Measurements from ENCODE around the gene BRD4.

Gene BRD4

DNA sequence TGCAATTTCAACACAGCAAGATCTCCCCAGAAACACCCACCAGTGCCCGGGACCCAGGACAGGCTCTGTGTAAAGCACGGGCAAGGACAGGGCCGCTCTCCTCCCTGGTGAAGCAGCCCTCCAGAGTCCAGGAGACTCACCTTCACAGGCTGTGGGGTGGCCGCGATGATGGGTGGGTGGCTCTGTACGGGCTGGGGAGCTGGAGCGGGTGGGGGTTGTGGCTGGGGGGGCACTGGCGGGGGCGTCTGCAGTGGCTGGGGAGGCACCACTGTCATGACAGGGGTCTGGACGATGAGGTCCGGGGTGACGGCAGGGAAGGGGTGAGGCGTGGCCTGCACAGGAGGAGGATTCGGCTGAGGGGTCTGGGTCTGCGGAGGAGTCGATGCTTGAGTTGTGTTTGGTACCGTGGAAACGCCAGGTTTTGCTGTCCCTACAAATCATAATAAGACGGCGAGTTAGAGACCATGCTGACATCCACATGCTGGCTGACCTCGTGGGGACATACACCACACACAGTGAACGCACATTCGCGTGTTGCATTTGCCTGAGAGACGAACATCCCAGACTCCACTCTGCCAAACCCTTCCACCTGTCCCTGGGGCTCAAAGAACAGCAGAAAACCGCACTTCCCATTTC lies 67.0 kb downstream of the BRD4 start:
- no peak for DNase-seq (ENCODE audit: low spot score)

DNA sequence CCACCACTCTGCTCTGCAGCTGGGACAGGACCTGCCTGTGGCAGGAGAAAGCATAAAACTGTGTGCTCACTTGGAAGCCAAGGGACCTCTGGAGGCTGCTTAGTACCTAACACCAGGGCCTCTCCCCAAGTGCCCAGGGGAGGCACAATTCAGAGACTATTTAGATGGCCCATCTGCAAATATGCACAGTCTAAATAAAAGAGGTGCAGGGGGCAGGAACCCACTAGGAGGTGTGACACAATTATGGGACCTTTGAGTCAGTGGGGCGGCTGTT lies 67.5 kb downstream of the BRD4 start:
- DNase-seq (ENCODE audit: low spot score) = no peak

DNA sequence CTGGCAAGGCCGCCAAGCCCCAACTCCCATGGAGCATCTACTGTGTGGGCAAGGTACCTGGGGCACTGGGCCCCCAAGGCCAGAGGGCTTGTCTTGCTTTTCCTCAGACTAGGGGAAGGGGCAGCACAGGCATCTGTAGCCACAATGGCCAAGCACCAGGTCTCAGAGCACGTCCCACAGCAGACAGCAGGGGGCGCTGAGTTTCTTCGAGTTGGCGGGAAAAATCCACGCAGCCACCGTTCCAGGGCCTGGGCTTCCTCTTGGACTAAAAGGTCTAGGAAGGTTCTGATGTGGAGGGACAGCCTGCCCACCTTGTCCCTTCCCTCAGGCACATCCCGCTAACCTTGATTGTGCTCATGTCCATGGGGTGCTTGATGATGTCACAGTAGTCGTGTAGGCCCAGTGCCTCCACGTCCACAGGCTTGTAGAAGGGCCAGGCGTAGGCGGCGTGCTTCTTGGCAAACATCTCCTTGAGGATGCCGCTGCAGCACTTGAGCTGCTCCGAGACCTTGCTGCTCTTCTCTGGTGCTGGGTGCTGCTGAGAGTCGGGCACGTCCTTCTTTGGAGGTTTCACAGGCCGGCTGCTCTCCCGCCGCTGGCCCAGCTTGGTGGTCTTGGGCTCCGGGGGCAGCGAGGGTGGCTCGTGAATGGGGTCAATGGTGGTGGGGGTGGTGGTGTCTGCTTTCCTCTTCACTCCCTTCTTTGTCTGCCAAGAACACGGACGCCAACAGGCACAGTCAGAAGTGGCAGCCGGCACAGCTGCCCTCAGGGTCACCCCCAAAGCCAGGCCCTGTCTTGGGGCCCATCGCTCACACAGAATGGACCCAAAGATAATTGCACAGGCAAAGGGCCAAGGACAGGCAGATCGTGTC lies 68.0 kb downstream of the BRD4 start:
- DNase-seq (ENCODE audit: low spot score) = peak; percentile 74

DNA sequence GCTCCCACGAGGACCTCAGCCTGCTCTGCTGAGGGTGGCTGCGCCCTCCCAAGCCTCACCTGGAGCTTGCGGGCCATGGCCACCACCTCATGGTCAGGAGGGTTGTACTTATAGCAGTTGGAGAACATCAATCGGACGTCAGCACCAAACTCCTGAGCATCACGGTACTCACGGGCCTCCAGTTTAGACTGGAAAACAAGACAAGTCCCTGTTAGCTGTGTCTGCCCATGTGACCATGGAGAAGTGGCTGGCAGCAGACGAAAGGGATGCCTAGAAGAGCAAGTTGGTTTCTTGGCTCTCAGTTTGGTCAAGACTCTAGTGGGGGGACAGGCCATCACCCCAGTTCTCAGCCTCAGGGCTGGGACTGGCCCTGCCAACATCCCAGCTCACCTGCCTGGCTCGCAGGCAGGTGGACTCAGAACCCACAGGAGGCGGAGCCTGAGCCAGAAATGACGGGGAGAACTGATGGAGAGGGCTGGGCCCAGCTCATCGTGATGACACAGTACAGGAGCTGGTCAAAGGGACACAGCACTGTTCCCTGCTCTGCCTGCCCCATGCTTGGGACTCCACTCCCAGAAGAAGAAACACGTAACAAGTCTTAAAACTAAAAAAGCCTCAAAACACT lies 68.9 kb downstream of the BRD4 start:
- no peak for DNase-seq (ENCODE audit: low spot score)

DNA sequence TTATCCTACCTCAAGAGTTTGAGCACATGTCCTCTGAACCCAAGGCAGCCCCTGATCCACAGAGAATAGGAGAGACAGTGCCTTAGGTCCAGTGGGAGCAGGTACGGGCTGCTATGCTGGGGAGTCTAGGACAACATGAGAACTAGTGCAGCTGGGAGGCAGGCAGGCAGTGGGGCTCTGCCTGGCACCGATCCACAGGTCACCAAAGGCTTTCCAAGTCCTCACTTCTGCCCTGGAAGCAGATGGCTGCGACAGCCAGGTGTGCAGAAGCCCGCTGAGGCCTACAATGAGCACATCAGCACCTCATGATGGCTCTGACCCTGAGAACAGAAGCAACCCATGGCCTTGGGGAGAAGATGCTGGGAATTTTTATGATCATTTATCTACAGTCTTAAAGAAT lies 70.3 kb downstream of the BRD4 start:
- no peak for DNase-seq (ENCODE audit: low spot score)

DNA sequence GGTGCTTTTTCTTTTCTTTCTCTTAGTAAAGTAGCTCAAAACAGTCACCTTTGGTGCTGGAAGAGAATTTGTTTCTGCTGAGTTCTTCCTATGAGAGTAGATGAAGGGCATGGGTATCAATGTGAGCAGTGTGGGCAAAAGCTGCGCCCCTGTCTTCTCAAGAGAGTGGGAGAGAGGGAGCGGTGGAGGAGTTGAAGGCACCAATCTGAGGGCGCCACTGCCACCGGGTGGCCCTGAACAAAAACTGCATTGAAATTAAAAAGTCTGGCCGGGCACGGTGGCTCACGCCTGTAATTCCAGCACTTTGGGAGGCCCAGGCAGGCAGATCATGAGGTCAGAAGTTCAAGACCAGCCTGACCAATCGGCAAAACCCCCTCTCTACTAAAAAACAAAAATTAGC lies 71.4 kb downstream of the BRD4 start:
- no peak for DNase-seq (ENCODE audit: low spot score)

DNA sequence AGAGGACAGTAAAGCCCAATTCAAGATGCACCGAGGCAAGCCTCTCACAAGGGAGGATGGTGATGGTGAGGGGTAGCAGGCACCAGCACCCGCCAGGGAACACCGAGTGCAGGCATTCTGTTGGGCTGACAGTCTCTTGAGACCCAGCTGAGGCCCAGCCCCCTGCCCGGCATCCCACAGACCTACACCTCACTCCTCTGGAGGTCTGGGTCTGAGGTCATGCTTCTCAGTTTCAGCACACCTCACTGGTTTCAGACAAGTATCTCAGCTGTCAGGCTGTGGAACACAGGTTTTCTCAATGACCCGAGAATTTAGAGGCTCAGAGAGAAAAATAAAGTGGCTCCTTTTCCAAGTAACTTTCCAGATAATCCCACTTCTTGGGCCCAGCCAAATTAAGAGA lies 72.4 kb downstream of the BRD4 start:
- DNase-seq (ENCODE audit: low spot score) = no peak

DNA sequence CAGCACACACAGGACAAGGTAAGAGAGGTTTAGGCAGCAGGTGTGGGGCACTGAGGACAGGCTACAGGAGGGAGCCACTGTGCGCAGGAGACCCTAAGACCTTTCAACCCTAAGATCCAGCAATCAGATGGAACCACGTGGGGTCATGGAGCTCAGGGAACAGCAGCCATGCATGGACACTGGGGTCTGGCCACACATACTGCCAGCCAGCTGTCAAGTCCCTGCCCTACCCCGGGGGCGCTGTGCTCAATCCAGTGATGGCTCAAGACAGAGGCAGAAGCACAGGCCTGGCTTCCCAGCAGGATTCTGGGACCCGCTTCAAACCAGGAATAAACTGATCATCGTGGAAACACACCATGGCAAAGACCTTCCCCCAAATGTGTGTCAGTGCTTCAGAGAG lies 74.6 kb downstream of the BRD4 start:
- no peak for DNase-seq (ENCODE audit: low spot score)

DNA sequence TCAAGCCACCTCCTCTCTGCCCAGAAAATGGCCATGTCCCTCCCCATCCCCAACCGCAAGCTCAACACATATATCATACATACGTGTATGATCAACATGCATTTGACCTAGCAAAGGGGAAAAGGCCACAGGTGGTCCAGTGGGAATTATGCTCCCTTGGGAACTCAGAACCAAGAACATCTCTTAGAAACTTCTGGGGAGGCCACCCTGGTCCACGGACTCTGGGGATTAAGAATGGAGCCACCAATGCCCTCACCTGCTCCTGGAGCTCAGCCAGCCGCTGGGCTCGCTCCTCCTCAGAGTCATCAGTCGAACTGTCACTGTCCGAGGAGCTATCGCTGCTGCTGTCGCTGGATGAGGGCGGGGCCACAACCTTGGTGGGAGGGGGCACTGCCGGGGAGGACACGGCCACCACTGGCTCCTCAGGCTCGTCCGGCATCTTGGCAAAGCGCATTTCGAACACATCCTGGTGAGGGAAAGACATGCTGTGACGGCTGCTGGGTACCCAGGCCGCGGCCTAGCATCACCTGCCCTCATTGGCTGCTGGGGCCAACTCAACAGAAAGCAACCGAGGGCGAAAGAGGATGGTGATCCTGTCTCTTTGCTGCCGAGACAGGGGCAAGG lies 75.5 kb downstream of the BRD4 start:
- no peak for DNase-seq (ENCODE audit: low spot score)

DNA sequence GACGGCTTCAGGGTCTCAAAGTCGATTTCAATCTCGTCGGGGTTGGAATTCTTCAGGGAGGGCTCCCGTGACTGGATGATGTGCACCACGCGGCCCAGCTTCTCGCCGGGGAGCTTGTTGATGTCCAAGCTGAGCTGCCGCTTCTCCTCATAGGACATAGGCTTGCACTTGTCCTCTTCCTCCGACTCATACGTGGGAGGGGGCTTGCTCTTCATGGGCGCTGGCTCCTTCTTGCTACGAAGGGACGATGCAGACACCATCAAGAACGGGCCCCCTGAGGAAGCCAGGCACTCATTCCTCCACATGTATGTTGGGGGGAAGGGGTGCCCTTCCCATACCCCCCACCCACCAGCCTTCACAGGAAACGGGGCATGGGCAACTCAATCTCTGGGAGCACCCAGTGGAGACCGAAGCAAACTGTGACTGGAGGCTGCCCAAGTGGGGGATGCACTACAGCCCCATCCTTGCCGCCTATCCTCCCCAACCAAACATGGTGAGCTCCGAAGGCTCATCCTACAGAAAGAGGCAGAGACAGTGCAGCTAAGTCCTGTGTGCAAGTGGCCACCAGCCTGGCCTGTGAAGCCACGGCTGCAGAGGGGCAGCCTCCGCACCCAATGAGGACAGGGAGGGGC lies 76.9 kb downstream of the BRD4 start:
- DNase-seq (ENCODE audit: low spot score) = no peak

DNA sequence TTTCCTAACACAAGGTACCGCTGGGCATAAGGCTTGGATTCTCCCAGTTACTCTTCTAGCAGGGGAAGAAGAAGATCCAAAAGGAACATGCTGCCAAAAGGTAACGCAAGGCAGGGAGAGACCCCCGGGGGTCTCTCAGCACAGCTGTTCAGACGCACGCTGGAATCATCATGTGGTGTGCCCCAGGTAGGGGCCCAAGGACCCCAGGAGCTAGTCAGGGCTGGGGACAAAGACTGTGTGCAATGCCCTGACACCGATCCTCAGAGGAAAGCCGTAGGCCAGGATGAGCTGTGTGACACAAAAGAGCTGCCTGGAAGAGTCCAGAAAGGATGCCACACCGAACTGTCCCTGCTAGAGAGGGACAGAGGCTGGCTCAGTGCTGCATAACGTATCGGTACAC lies 77.8 kb downstream of the BRD4 start:
- no peak for DNase-seq (ENCODE audit: low spot score)

DNA sequence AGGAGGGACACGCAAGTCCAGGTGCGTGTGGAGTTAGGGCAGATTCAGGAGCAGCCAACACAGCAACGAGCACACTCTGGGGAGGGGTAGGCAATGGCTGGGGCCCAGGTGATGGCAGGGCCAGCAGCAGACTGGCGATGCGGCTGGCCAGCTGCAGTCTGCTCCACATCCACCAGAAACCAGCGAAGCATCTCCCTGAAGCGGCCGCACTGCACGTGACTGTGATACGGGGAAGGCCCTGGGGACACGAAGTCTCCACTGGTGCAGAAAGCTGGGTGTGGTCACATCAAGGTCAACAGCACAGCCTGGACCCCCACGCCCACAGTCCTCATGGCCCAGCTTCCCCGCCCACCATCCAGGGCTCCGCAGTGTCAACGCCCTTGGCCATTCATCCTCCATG lies 78.8 kb downstream of the BRD4 start:
- no peak for DNase-seq (ENCODE audit: low spot score)

DNA sequence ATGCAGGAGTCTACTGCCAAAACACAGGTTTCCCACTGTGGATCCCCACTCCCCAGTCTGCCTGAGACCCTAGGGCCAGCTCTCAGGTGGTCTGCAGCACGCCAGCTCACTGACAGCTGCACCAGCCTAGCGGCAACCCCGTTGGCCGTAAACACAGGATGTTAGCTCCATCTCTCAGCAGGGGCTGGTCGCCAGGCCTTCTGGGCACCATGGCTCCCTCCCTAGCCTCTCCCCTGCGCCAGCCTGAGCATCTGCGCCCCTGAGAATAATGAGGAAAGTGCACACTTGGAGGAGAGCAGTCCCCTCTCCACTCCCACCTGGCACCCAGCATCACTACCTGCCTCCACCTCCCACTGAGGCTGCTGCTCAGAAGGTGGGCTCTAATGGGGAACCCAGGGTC lies 79.3 kb downstream of the BRD4 start:
- DNase-seq (ENCODE audit: low spot score) = no peak

DNA sequence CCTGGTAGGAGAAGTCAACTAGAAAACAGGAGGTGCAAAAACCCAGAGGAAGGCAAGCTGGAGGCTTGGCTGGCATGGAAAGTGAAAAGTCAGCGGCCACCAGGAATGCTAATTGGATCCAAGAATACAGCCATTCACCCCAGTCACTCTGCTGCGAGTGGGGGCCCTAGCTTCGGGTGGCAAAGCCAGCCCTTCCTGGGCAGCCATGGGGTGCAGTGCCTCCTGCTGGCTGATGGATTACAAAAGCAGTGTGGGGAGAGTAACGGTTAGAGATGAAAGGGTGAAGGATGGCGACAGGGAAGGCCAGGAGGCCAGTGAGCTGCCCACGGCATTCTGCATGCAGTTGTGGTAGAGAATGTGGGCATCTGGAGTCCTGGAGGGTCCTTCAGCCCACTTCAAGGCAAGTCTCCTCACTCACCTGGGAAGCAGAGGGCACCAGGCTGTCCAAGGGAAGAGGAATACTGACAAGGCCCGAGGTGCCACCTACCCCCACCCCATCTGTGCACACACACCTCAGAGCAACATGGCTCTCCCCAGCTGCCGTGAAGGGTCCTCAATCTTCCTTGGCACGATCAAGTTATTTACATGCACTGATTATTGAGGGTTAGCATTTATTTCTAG lies 79.8 kb downstream of the BRD4 start:
- peak; percentile 71 for DNase-seq (ENCODE audit: low spot score)

DNA sequence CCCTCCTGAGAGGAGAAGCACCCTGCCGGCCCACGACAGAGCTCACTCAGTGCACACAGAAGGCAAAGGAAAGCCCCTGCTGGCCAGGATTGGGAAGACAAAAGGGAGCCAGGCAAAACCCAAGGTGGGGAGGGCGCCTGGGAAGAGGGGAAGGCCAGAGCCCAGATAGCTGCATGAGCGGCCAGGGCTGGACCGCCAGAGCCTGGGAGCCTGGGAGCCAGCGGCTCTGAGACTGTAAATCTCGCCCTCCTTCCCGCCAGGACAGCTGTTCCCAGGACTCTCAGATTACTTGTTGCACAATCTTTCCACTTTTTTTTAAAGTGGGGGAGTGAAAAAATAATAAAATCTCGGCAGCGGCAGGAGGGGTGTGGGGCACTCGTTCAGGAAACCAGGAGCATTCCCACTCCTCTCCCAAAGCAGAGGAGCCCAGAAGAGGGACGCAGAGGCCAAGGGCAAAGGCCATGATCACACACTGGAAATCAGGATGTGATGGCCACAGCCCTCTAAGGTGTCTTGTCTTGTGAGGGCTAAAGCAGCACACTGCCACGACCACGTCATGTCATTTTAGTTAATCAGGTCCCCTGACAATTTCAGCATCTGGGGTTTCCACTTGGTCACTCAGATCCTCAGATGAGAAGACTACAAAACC lies 80.5 kb downstream of the BRD4 start:
- DNase-seq (ENCODE audit: low spot score) = no peak

DNA sequence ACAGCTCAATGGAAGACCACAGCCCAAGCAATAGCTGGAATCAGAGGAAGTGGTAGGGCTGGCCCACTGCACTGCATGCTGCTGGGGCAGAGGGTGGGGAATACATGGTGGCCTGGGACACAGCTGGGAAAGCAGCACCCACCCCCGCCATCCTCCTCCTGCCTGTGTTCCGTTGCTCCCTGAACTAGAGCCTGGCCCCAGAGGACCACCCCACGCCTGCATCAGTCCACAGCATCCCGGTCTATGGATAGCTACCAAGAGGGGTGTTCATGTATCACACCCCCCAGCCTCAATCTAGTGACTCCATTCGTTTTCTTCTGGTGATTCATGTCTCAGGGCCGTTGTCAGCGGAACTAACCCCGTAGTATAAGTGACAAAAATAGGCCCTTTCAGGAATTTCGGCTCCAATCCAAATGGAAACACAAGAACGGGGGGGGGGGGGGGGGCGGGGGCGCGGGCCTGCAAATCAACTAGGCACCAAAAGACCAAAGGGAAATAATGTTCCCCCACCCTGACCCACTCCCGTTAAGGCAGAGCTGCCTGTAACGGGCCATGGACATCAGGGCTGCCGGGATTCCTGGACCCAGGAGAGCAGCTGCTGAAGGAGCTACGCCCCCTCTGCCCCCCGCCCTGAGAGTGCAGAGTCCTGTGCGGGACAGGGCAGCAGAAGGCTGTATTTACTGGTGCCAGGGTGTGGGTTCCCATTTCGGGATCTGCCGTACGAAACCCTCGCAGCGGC lies 81.2 kb downstream of the BRD4 start:
- no peak for DNase-seq (ENCODE audit: low spot score)

DNA sequence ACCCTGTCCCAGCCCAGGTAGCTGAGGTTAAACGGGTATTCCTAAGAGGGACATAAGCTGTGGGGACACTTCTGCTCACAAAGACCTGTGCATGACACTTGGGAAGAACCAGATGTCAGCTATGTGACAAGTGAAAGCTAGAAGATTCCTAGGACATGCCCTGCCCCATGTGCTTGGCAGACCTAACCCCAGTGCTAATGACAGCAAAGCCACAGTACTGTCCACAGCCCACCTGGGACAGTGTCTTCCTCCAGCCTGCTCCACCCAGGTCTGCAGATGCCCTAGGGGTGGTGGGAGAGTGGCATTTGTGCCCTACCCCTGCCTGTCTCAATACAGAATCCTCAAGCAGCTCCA lies 81.7 kb downstream of the BRD4 start:
- no peak for DNase-seq (ENCODE audit: low spot score)

DNA sequence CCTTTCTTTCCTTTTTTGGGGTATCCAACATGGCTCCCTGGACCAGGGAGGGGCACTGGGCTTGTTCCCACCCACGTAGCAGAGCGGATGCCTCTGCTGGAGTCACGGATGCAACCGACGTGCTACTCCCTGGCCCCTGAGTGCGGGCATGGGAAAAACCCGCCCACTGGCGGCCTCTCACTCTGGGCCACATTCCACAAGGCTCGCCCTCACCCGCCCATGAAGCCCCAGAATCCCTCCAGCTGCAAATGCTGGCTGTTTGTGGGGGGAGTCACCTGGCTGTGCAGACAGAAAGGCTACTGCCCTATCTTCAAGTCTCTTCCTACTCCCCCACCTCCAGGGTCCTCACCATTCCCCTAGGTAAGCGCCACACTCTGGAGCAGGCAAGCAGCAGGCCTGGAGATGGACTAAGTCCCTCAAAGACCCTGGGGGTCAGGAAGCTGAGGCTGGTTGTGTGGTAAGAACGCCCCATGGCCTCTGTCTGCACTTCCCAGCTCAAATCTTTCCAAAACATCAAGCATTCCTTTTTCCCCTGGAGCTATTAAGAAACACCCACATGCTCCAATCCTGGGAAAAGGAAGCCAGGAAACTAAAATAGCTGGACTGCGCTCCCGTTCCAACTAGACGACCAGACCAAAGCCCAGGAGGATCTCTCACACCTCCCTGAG lies 82.2 kb downstream of the BRD4 start:
- no peak for DNase-seq (ENCODE audit: low spot score)

DNA sequence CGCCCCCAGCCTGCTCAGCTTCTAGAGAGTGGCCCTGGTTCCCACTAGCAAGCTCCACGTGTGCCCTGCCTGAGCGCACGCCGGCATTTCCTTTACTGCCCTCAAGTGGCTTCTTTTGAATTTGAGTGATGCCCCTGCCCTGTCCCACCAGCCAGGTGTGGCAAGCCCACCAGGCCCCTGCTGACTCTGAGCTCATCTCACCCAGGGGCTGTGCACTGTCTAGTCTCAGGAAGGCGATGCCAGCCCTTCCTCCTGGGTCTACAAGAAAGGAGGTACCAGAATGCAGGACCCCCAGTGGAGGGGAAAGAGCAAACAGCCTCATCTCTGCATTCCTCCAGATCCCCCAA lies 82.8 kb downstream of the BRD4 start:
- DNase-seq (ENCODE audit: low spot score) = no peak

DNA sequence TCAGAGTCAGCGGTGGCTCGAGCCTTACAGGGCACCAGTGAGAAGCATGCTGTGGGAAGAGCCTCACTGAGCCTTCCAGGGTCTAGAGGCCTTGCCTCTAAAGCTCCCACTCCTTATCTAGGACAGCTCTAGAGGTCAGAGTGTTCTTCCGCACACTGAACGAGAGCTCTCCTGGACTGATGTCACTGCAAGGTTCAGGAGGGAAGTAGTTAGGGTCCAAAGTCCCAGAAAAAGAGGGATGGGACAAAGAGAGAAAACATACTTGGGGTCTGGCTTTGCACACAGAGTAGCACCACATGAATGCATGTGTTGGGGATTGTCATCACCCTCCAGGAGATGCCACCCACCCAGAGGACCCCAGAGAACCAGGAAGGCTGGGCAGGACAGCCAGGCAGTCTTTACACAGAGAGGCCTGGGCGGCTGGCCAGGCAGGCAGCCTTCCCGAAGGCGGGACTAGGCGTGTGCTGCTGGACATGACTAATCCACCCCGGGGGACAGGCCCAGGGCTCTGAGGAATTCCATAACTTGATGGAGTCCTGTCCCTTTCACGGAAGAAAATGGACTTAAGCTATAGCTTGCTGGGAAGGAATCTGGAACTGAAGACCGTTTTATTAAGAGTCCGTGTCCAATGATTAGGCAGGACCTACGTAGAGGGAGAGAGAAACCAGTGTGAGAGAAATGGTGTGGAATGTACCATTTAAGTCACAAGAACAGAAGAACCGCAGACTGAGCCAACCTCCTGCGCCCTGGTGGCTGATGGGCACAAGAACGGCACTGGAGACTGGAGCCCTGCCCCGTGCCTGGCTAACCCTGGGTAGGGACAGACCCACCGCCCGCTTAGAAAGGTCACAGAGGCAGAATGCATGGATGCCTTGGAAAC lies 83.5 kb downstream of the BRD4 start:
- DNase-seq (ENCODE audit: low spot score) = no peak

Measured in Ammon's horn (tissue), 1 donor.